HG02885 (cell line): ENCODE results near the gene NFKBIA.
"Not testable (repeated sequence)": the region's sequence is repeated elsewhere in the genome, so short reads cannot be mapped to it uniquely, and the experiment has no call there.

Source experiments
- ATAC-seq: cut with Tn5 transposase; IDR thresholded peaks from one replicate; pipeline ENCODE4 v1.9.1; 2021; ENCODE audit warnings: mild to moderate bottlenecking; ENCODE audit not compliant: unreplicated experiment, poor library complexity

NFKBIA gene, protein sequence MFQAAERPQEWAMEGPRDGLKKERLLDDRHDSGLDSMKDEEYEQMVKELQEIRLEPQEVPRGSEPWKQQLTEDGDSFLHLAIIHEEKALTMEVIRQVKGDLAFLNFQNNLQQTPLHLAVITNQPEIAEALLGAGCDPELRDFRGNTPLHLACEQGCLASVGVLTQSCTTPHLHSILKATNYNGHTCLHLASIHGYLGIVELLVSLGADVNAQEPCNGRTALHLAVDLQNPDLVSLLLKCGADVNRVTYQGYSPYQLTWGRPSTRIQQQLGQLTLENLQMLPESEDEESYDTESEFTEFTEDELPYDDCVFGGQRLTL

DNA sequence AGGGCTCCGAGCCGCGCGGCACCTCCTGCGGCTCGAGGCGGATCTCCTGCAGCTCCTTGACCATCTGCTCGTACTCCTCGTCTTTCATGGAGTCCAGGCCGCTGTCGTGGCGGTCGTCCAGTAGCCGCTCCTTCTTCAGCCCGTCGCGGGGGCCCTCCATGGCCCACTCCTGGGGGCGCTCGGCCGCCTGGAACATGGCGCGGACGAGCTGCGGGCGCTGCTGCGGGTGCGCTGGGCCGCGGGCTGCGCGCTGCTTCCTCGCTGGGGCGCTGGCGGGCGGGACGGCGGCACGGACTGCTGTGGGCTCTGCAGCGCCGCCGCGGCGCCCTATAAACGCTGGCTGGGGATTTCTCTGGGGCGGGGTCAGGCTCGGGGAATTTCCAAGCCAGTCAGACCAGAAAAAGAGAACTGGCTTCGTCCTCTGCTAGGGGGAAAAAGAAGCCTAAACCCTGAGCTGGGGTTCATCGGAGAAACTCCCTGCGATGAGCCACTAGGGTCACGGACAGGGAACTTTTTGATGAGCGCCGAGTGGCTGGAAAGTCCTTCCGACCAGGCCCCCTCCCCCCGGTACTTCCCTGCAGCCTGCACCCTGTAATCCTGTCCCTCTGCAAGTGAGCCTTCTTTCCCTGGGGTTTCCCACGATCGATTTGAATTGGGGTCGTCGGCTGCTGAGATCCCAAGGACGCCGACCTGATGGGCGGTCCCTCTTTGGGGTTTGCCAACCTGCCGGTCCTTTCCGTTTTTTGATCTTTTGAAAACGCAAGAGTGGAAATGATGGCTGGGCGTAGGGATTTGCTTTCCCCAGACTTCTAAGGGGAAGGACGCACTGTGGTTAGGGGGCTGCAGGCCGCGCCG lies at the start of gene NFKBIA:
Gene NFKBIA, minus strand, starts transcription at position 301 of the 855 bp plus-strand sequence. Its CDS starts 105 bp downstream, at position 196.
- ATAC-seq: peak; percentile 65

DNA sequence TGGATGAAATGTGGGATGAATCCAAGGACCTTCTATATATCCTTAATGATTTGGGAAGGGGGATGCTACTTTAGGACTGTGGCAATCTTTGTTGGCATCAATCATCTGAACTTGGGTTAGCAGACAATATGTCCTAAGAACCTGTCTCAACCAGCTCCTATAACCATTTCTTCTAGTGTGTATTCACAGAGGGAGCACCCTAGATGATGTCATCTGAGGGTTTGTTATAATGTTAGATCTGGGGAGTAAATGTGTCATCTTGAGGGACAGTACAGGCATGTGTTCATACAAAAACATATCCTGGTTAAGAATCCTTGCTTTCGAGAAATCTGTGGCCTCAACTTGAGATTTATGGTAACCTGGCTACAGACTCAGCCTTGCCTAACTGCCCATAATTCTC lies 41.9 kb upstream of the NFKBIA start:
- ATAC-seq: no peak

DNA sequence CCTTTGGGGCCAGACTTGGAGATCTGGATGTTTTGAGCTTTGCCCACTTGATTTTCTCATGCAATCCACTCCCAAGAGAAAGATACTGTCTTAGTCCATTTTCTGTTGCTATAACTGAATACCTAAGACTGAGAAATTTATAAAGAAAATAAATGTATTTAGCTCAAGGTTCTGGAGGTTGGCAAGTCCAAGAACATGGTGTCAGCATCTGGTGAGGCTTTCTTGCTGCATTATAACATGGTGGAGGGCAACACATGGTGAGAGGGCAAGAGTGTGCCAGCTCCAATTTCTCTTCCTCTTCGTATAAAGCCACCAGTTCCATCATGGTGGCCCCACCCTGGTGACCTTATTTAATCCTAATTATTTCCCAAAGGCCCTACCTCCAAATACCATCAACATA lies 39.6 kb upstream of the NFKBIA start:
- ATAC-seq: no peak

DNA sequence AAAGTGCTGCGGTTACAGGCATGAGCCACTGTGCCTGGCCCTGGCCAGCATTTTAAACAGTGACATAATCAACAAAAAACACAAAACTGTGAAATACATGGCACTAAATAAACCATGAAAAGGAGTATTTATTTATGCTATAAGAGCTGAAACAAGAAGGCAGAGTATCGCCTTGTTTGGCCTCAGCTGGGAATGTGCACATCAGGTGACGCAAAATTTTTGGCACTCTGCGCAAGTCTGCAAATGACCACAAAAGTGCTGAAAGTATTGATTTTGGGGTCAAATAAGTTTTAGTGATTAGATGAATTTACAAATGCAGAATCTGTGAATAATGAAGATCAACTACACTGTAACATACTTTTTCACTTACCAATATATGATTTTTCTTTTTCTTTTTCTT lies 36.6 kb upstream of the NFKBIA start:
- ATAC-seq: no peak

DNA sequence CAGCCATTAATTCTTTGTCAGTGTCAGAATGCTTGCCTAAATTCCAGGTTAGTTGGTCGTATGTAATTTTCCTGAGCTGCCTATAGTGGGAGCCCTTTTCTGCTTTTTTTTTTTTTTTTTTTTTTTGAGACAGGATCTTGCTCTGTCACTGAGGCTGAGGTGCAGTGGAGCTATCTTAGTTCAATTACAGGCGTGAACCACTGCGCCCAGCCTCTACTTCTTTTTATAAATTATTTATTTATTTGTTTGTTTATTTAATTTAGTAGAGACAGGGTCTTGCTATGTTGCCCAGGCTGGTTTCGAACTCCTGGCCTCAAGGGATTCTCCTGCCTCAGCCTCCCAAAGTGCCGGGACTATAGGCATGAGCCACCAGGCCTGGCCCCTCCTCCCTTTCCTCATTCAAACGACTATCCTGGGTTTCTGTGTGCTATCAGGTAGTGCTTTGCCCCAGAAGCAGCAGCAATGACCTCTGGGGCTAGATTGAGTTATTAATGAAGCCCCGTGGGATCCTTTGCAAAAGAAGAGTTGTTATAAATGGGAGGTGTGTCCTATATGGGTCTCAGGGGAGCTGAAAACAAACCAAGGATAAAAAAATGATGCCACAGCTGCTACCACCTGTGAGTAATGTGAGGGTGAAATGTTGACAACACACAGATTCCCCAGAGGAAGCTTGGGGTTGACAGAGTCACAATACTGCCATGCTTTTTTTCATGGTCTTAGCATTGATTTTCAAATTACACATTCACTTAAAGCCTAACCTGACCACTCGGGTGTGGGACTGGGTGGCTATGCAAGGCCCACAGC lies 34.6 kb upstream of the NFKBIA start:
- ATAC-seq: no peak

DNA sequence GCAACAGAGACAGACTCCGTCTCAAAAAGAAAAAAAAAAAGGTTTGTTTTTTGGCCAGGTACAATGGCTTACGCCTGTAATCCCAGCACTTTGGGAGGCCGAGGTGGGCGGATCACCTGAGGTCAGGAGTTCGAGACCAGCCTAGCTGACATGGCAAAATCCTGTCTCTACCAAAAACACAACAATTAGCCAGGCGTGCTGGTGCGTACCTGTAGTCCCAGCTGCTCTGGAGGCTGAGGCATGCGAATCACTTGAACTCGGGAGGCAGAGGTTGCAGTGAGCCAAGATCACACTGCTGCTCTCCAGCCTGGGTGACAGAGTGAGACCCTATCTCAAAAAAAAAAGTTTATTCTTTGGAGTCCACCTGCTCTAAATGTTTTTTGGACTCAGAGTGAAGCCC lies 33.9 kb upstream of the NFKBIA start:
- ATAC-seq: not testable (repeated sequence)

DNA sequence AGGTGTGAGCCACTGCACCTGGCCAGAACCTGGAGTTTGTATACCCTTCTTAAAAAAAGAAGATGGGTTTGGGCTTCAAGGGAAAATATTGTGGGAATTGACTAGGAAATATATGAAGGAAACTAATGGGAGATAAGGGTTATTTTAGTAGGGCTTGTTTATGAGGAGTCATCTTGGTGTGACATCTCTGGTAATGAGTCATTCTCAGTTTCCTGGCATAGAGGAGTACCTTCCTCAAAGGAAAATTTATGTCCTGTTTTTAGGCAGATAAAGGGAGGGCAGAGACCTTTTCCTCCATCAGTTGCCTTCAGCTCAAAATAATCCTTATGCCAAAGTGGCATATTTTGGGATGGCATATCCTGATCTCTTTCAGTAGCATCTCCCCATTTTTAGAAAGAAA lies 30.6 kb upstream of the NFKBIA start:
- no peak for ATAC-seq

DNA sequence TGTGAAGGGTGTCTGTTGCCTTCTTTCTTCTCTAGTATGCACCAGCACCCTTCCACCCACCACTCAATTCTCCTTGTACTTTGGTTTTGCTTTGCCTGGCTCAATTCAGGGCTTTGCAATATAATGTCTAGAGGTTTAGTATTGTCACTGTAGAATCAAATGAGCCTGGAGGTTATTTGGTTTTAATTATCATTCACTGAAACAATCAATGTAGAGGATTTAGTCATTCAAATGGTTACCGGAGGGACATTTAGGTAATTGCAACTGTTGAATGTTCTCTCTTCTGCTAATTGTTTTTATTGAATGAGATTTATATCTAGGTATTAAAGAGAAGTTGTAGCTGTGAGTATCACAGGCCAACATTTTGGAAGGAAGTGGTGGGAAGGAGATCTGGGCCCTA lies 29.3 kb upstream of the NFKBIA start:
- ATAC-seq: no peak

DNA sequence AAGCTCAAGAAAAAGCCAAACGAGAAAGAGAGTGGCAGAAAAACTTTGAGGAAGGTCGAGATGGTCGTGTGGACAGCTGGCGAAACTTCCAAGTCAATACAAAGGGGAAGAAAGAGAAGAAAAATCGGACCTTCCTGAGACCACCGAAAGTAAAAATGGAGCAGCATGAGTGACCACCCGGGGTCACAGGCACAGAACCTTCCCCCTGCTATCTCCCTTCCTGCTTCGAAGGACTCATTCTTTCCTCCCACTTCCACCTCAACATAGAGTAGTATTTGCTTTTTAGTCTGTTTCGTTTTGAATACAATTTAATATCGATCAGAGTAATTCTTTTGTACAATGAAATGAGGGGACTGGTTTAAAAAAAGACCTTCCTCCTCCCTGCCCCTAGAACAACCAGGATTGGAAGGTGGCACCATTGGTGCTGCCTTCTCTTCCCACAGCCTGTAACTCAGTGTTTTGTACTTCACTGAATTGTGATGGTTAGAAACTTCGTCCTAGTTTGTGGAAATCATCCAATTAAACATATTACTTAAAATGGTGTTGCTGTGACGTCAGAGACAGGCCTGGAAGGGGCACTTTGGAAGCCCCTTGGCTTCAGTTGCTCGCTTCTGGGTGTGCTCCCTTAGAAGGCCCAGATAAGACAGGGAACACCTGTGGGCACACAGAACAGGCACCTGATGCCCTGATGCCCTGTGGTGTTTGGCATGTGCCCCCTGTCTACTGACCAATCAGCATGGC lies 26.1 kb upstream of the NFKBIA start:
- ATAC-seq: no peak

DNA sequence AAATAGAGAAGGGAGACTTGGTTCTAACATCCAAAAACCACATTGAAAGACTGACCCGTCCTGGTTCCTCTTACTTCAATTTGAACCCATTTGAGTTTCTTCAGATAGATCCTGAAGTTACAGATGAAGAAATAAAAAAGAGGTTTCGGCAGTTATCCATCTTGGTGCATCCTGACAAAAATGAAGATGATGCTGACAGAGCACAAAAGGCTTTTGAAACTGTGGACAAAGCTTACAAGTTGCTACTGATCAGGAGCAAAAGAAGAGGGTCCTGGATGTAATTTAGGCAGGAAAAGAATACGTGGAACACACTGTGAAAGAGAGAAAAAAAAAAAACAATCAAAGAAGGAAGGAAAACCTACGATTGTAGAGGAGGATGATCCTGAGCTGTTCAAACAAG lies 25.4 kb upstream of the NFKBIA start:
- ATAC-seq: no peak

DNA sequence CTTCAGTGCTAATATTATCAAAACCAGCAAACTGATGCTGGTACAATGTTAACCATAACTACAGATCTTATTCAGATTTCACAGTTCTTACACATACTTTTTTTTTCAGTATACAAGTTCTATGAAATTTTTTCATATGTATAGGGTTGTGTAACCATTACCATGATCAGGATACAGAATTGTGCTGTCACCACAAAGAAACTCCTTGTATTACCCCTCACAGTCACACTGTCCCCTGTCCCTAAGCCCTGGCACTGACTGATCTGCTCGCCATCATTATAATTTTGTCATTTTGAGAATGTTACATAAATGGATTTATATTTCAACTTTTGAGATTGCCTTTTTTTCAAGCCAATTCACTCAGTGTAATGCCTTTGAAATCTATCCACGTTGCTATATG lies 21.3 kb upstream of the NFKBIA start:
- ATAC-seq: no peak

DNA sequence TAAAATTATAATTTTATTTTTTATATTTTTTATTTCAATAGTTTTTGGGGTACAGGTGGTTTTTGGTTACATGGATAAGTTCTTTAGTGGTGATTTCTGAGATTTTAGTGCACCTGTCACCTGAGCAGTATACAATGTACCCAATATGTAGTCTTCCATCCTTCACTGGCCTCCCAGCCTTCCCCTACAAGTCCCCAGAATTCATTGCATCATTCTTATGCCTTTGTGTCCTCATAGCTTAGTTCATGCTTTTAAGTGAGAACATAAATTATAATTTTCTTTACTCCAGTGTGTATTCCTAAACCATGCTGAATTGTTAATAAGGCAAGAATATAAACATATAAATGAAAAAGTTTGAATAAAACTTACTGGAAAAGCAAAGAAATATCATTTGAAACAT lies 19.1 kb upstream of the NFKBIA start:
- no peak for ATAC-seq

DNA sequence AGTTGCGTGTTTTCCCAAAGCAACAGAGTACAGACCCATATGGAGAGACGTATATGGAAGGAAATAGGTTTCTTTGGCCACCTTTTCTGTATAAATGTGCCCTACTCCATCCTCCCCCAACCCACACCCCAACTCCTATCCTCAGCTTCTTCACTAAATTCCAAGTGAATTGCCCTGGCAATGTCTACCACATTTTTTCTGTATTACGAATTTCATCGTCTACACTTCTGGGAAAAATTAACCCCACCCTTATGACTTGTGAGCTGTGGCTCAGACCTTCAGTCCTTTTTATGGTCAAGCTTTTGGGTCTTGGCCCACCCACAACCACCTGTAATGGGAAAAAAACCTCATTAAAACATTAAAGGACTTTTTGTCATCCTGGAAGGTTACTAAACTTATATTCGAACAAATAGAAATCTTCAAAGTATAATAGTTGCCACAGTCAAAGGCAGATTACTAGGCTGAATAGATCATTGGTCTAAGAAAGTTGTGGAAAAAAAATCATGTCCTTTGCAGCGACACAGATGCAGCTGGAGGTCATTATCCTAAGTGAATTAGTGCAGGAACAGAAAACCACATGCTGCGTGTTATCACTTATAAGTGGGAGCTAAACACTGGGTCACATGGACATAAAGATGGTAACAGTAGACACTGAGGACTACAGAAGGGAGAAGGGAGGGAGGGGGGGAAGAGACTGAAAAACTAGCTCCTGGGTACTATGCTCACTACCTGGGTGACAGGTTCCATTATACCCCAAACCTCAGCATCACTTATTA lies 15.7 kb upstream of the NFKBIA start:
- no peak for ATAC-seq

DNA sequence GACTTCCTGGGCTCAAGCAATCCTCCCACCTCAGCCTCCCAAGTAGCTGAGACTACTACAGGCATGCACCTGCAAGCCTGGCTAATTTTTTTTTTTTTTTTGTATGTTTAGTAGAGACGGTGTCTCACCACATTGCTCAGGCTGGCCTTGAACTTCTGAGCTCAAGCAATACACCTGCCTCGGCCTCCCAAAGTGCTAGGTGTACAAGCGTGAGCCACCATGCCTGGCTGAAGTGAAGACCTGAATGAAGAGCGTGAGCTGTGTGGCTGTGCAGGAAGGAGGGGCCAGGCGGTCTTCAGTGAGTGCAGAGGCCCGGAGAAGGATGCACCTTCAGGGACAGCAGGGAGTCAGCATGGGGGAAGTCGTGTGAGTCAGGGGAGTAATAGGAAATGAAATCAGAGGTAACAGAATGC lies 14.9 kb upstream of the NFKBIA start:
- ATAC-seq: no peak

DNA sequence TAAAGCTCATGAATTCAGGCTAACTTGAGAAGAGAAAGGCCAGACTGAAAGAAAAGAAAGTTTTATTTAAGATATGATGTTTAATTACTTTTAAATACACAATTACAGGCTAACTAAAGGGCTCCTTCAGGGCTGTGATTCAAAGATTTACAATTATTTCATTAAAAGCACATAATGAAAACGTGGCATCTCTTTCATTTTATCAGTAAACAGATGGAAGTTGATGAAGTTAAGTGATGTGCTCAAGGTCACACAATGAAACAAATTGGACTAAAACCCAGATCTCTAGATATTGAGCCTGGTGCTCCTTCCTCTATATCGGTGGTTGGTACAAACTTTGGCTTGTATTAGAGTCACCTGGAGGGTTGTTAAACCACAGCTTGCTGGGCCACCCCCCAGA lies 13.5 kb upstream of the NFKBIA start:
- ATAC-seq: no peak

DNA sequence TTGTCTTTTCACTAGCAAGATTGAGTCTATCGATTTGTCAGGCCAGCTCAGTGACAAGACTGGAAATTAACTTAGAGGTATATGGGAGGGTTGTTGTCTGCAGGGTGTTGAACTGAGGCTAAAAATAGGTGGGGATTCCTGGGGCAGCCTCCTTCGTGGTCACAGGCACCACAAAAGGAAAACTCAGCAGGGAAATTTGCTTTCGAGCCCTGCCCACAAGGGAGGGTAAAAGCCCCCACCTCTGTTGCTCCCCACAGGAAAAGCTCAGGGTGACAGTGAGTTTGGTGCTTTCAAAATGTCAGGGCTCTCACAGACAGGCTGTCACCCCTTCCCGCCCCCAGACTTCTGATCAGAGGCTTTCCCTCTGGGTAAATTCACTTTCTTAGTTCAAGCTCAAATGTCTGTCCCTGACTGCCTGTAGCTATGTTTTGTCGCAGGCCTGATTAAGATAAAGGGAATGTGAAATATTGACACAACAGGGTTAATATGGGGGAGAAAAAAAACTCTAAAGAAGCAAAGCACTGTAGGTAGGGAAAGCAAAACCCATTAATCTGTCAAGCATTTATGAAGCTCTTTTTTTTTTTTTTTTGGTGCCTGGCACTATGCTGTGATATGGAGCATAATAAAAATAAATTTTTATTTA lies 11.7 kb upstream of the NFKBIA start:
- peak; percentile 61 for ATAC-seq

DNA sequence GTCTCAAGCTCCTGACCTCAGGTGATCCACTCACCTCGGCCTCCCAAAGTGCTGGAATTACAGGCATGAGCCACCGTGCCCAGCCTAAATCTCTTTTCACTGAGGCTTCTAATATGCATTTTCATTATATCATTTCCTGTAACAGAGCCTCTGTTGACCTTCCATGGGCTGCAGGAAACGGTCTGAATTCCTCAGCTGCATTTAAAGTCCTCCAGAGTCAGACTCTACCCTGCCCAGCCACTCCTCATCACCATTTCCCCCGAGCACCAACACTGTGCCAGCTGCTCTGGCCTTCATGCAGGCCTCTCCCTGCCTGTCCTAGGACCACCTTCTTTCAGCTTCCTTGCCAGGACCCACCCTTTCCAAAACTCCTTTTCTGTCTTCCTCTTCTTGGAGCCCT lies 9.8 kb upstream of the NFKBIA start:
- ATAC-seq: no peak

DNA sequence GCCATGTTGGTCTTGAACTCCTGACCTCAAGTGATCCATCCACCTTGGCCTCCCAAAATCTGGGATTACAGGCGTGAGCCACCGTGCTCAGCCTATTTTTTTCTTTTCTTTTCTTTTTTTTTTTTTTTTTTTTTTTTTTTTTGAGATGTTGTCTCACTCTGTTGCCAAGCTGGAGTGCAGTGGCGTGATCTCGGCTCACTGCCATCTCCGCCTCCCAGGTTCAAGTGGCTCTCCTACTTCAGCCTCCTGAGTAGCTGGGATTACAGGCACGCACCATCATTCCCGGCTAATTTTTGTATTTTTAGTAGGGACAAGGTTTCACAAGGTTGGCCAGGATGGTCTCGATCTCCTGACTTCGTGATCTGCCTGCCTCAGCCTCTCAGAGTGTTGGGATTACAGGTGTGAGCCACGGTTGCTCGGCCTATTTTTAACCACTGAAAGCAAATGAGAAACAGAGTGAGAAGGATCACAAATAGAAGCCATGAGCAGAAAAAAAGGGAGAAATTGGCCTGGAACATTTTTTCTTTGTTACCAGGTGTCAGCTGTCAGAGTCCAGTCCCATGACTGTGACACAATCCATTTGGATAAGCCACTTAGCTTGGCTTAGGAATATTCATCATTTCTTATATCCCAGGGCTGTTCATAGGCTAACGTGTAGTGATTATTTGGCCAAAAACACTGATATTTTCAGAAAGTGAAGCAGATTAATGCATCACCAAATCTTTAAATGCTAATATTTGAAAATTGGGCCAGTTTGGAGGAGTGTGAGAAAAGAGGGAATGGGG lies 7.9 kb upstream of the NFKBIA start:
- no peak for ATAC-seq
